HL-60 (cell line): ENCODE measurements around the gene EBI3.

Experiments used
- GABPA ChIP-seq: IDR thresholded peaks from 2 replicates; pipeline ENCODE4 v1.6.1; 2012; ENCODE audit warnings: low read depth
- POLR2AphosphoS5 ChIP-seq: IDR thresholded peaks from 2 replicates; pipeline ENCODE4 v1.6.1; 2012; ENCODE audit warnings: low read depth
- TF ChIP-seq, protein P1 (sequence below): IDR thresholded peaks from one replicate; pipeline ENCODE4 v1.5.1; 2011; ENCODE audit warnings: low read length, control low read depth, inconsistent platforms; ENCODE audit not compliant: insufficient read depth

GRCh38 chr19:4272894-4273293 is 43.6 kb downstream of the EBI3 start:
- TF ChIP-seq POLR2AphosphoS5 (no peak), GABPA (no peak)
- TF ChIP-seq, protein P1, sequence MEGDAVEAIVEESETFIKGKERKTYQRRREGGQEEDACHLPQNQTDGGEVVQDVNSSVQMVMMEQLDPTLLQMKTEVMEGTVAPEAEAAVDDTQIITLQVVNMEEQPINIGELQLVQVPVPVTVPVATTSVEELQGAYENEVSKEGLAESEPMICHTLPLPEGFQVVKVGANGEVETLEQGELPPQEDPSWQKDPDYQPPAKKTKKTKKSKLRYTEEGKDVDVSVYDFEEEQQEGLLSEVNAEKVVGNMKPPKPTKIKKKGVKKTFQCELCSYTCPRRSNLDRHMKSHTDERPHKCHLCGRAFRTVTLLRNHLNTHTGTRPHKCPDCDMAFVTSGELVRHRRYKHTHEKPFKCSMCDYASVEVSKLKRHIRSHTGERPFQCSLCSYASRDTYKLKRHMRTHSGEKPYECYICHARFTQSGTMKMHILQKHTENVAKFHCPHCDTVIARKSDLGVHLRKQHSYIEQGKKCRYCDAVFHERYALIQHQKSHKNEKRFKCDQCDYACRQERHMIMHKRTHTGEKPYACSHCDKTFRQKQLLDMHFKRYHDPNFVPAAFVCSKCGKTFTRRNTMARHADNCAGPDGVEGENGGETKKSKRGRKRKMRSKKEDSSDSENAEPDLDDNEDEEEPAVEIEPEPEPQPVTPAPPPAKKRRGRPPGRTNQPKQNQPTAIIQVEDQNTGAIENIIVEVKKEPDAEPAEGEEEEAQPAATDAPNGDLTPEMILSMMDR = no peak
